PC-3 (cell line): ENCODE data around the gene ADPRHL1. TPM values are rescaled to one million over a fixed set of nuclear protein-coding genes. Genes with fewer than 3 reads are reported as not detected.

Experiments used
- ATAC-seq: fragments of 200-7000 bp; cut with Tn5 transposase; 2 replicates; pipeline ENCODE4 v1.9.1; 2020; ENCODE audit warnings: mild to moderate bottlenecking, moderate library complexity
- BruUV-seq: library from RNA; stranded (reverse); fragments of 400-500 nt; replicated peaks from 2 replicates; lab custom pipeline; 2021; lab: Mats Ljungman, UMichigan
- CTCF ChIA-PET: fragments of 300-600 bp; sonication (Branson Sonifier 250); formaldehyde crosslinking; loops from one replicate; lab custom pipeline; 2022; ENCODE audit warnings: antibody characterized with exemption; lab: Charles Lee
- POLR2A ChIA-PET: fragments of 300-600 bp; sonication (Branson Sonifier 250); formaldehyde crosslinking; loops from one replicate; lab custom pipeline; 2022; ENCODE audit warnings: antibody characterized with exemption; ENCODE audit not compliant: unreplicated experiment; lab: Charles Lee
- DNase-seq: peaks from one replicate; pipeline ENCODE4 v3.0.0-alpha.2; 2015
- H2AFZ ChIP-seq: fragments of 300-600 bp; sonication (generic); 2 replicates; pipeline ENCODE4 v1.6.0; 2016; ENCODE audit warnings: antibody characterized with exemption, low read length
- H3F3A ChIP-seq: fragments of 300-600 bp; sonication (generic); one replicate; pipeline ENCODE4 v1.6.0; 2017; ENCODE audit warnings: antibody characterized with exemption, low read length, control low read depth, mild to moderate bottlenecking; ENCODE audit not compliant: unreplicated experiment
- H3K27ac ChIP-seq: fragments of 300-600 bp; sonication (generic); 2 replicates; pipeline ENCODE4 v1.5.1; 2016; ENCODE audit warnings: mild to moderate bottlenecking, low read length
- H3K27me3 ChIP-seq: fragments of 300-600 bp; sonication (generic); 2 replicates; pipeline ENCODE4 v1.6.1; 2016; ENCODE audit warnings: low read length, mixed read lengths
- H3K36me3 ChIP-seq: fragments of 300-600 bp; sonication (generic); 2 replicates; pipeline ENCODE4 v1.6.1; 2016; ENCODE audit warnings: low read depth, mixed run types, low read length, mixed read lengths
- H3K4me1 ChIP-seq: fragments of 300-600 bp; sonication (generic); 2 replicates; pipeline ENCODE4 v1.5.1; 2016; ENCODE audit warnings: low read length; ENCODE audit not compliant: insufficient read depth
- H3K4me2 ChIP-seq: fragments of 300-600 bp; sonication (generic); 2 replicates; pipeline ENCODE4 v1.6.0; 2016; ENCODE audit warnings: low read length
- H3K4me3 ChIP-seq: fragments of 300-600 bp; sonication (generic); 2 replicates; pipeline ENCODE4 v1.5.1; 2016; ENCODE audit warnings: mild to moderate bottlenecking, low read length, mixed read lengths
- H3K79me2 ChIP-seq: fragments of 300-600 bp; sonication (generic); 2 replicates; pipeline ENCODE4 v1.6.1; 2017; ENCODE audit warnings: low read length, mixed read lengths
- H3K9ac ChIP-seq: fragments of 300-600 bp; sonication (generic); 2 replicates; pipeline ENCODE4 v1.6.0; 2016; ENCODE audit warnings: mild to moderate bottlenecking, low read length
- H3K9me2 ChIP-seq: fragments of 300-600 bp; sonication (generic); replicated peaks from 2 replicates; pipeline ENCODE4 v1.6.1; 2016; ENCODE audit warnings: mixed run types, low read length, mixed read lengths
- H3K9me3 ChIP-seq: fragments of 300-600 bp; sonication (generic); 2 replicates; pipeline ENCODE4 v1.6.1; 2016; ENCODE audit warnings: low read length, mixed read lengths
- H4K20me1 ChIP-seq: fragments of 300-600 bp; sonication (generic); 2 replicates; pipeline ENCODE4 v1.6.1; 2016; ENCODE audit warnings: low read length, mixed read lengths
- EZH2 ChIP-seq: fragments of 300-600 bp; sonication (generic); IDR thresholded peaks from one replicate; pipeline ENCODE4 v1.6.1; 2017; ENCODE audit warnings: antibody characterized with exemption, mild to moderate bottlenecking, low read length; ENCODE audit not compliant: unreplicated experiment
- EZH2phosphoT487 ChIP-seq: fragments of 300-600 bp; sonication (generic); IDR thresholded peaks from 2 replicates; pipeline ENCODE4 v1.6.1; 2018; ENCODE audit warnings: mild to moderate bottlenecking, antibody characterized with exemption, low read length, borderline replicate concordance
- intact Hi-C: fragments of 100-400 bp; cut with micrococcal nuclease; formaldehyde crosslinking; loops from 2 replicates; pipeline ENCODE4 v1.9.0; 2023
- total RNA-seq: library from RNA; depleted of rRNA; stranded (reverse); fragments of >200 nt; gene quantifications from 2 replicates; pipeline ENCODE4 v1.2.3, GENCODE V29; 2014
- TF ChIP-seq, protein P1 (sequence below): fragments of 300-600 bp; sonication (generic); conservative IDR thresholded peaks from 2 replicates; pipeline ENCODE4 v1.5.1; 2017; ENCODE audit warnings: antibody characterized with exemption, low read depth, mild to moderate bottlenecking, low read length

The ADPRHL1 gene
- total RNA-seq, 1 experiment from 2014 or later, result 10.3 TPM

DNA sequence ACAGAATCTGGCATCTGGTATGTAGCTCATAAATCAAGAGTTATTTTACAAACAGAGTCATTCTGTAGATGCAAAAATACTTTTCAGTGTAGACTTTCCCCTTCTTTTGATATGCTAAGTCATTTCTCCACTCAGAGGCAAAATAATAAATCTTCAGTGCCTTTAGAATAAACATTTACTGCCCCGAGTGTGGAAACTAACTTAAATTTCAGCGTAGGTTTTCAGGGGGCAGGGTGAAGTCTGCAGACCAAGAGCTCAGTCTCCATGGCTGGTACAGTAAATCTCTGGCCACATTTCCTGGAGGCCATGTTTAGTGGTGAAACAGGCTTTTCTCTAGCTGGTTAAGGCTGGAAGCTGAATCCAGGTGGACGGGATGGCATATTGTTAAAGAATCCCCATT lies 13.1 kb upstream of the ADPRHL1 start:
- H3F3A ChIP-seq, result no peaks in the 10 kb centered on the region

DNA sequence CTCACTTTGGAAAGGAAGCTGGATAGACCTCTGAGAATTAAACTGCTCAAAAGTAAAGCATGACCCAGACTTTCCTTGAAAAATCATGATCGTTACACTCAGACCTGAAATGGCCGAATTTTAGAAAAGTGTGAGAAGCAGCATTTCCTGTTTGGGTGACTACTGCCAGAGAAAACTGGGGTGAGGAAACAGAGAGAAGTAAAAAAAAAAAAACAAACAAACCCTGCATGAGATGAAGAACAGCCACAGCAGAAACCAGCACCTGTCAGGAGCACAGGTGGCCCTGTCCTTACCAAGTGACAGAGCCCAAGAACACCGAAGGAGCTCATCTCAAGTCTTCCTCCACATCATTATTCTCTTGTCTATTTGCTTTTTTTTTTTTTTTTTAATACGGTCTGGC lies 12.0 kb upstream of the ADPRHL1 start:
- no peaks in the 10 kb centered on the region; the same call in 1 of the 2 replicates for H3K36me3 ChIP-seq
- no peak overlapping the region for H2AFZ ChIP-seq
- no peak overlapping the region for H3K27ac ChIP-seq
- POLR2A ChIA-PET, result no interaction called here
- H3K79me2 ChIP-seq, result no peaks in the 10 kb centered on the region
- CTCF ChIA-PET, result no interaction called here
- H3K9me2 ChIP-seq, result no peaks in the 10 kb centered on the region
- no peak overlapping the region for H3K9ac ChIP-seq
- TF ChIP-seq EZH2 (no peak), EZH2phosphoT487 (no peak)
- TF ChIP-seq, protein P1, sequence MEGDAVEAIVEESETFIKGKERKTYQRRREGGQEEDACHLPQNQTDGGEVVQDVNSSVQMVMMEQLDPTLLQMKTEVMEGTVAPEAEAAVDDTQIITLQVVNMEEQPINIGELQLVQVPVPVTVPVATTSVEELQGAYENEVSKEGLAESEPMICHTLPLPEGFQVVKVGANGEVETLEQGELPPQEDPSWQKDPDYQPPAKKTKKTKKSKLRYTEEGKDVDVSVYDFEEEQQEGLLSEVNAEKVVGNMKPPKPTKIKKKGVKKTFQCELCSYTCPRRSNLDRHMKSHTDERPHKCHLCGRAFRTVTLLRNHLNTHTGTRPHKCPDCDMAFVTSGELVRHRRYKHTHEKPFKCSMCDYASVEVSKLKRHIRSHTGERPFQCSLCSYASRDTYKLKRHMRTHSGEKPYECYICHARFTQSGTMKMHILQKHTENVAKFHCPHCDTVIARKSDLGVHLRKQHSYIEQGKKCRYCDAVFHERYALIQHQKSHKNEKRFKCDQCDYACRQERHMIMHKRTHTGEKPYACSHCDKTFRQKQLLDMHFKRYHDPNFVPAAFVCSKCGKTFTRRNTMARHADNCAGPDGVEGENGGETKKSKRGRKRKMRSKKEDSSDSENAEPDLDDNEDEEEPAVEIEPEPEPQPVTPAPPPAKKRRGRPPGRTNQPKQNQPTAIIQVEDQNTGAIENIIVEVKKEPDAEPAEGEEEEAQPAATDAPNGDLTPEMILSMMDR, result no peak
- H3K9me3 ChIP-seq, result no peaks in the 10 kb centered on the region
- H4K20me1 ChIP-seq, result no peaks in the 10 kb centered on the region
- no peak overlapping the region for H3K4me3 ChIP-seq
- no peak overlapping the region for H3K4me2 ChIP-seq
- no peaks in the 10 kb centered on the region for H3K27me3 ChIP-seq
- ATAC-seq, result no peak
- H3F3A ChIP-seq, result no peaks in the 10 kb centered on the region
- DNase-seq, result no peak
- BruUV-seq, result no TSS peak
- H3K4me1 ChIP-seq, result no peaks in the 10 kb centered on the region
- intact Hi-C loops, result no loop called here

More for the DNA sequence above, 13.1 kb upstream of the ADPRHL1 start:
- H3K4me3 ChIP-seq, result no peak overlapping the region
- H3K36me3 ChIP-seq, result no peaks in the 10 kb centered on the region; the same call in 1 of the 2 replicates
- no peaks in the 10 kb centered on the region for H3K9me2 ChIP-seq
- no peaks in the 10 kb centered on the region for H3K79me2 ChIP-seq
- ChIA-PET POLR2A (interaction anchor here (0.7 kb wide), 1 partner anchor 179 kb away, joined by 4 read pairs; no protein-coding TSS in a partner anchor), CTCF (no interaction called here)
- no peak overlapping the region for H3K27ac ChIP-seq
- H2AFZ ChIP-seq, result no peak overlapping the region
- H3K9ac ChIP-seq, result no peak overlapping the region
- H4K20me1 ChIP-seq, result no peaks in the 10 kb centered on the region
- H3K27me3 ChIP-seq, result no peaks in the 10 kb centered on the region
- no TSS peak for BruUV-seq
- TF ChIP-seq, protein P1, result no peak
- TF ChIP-seq EZH2phosphoT487 (no peak), EZH2 (no peak)
- no peak overlapping the region for H3K4me2 ChIP-seq
- ATAC-seq, result no peak
- no peaks in the 10 kb centered on the region for H3K9me3 ChIP-seq
- H3K4me1 ChIP-seq, result no peaks in the 10 kb centered on the region
- DNase-seq, result no peak
- intact Hi-C loops, result no loop called here

DNA sequence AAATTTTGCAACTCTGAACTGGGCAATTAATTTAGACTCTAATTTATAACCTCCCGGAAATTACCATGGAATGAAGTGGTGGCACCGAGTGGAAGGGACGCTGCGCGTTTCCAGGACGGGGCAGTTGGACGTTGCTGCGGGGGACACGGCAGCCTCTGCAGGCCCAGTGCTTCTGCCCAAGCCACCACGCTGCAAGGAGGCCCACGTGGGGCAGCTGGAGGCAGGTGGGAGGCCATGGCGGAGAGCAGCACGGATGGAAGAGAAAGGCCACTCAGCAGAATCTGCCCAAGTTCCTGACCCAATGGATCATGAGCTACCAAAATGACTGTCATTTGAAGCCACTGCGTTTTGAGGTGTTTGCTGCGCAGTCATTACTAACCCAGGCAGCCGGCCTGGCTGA lies 11.2 kb upstream of the ADPRHL1 start:
- Histone ChIP-seq H3K4me1 (no peaks in the 10 kb centered on the region), H3K27me3 (no peaks in the 10 kb centered on the region), H3K4me2 (no peak overlapping the region), H3F3A (no peaks in the 10 kb centered on the region), H3K9me2 (no peaks in the 10 kb centered on the region), H3K36me3 (no peaks in the 10 kb centered on the region; the same call in 1 of the 2 replicates), H4K20me1 (no peaks in the 10 kb centered on the region), H3K4me3 (no peak overlapping the region), H3K9ac (no peak overlapping the region), H3K27ac (no peak overlapping the region), H2AFZ (no peak overlapping the region), H3K9me3 (no peaks in the 10 kb centered on the region), H3K79me2 (no peaks in the 10 kb centered on the region)
- no peak for DNase-seq
- intact Hi-C loops, result no loop called here
- no TSS peak for BruUV-seq
- TF ChIP-seq, protein P1, result no peak
- TF ChIP-seq EZH2 (no peak), EZH2phosphoT487 (no peak)
- ChIA-PET POLR2A (no interaction called here), CTCF (no interaction called here)
- ATAC-seq, result no peak
